CD4-positive, alpha-beta T cell treated with Interferon gamma for 1 hour (primary cell): Measurements from ENCODE around the gene MRTFA.
"Not testable (repeated sequence)": the region's sequence is repeated elsewhere in the genome, so short reads cannot be mapped to it uniquely, and the experiment has no call there.

ENCODE experiments used
- DNase-seq: peaks from one replicate; pipeline ENCODE4 v3.0.0-alpha.2; 2020

MRTFA gene

GRCh38 chr22:40625794-40626193 is 10.7 kb downstream of the MRTFA start:
- not testable (repeated sequence) for DNase-seq

- DNase-seq, result not testable (repeated sequence)
These were observed 11.2 kb downstream of the MRTFA start for GRCh38 chr22:40625281-40625680.

GRCh38 chr22:40624770-40625169 is 11.7 kb downstream of the MRTFA start:
- DNase-seq, result no peak

GRCh38 chr22:40621309-40622151 is 15.0 kb downstream of the MRTFA start:
- no peak for DNase-seq

GRCh38 chr22:40620464-40621046 is 16.0 kb downstream of the MRTFA start:
- DNase-seq, result no peak

GRCh38 chr22:40618400-40618799 is 18.1 kb downstream of the MRTFA start:
- no peak for DNase-seq

- DNase-seq, result no peak
These were observed 19.9 kb downstream of the MRTFA start for GRCh38 chr22:40616578-40616977.

GRCh38 chr22:40613067-40613466 is 23.5 kb downstream of the MRTFA start:
- no peak for DNase-seq

- no peak for DNase-seq
These were observed 24.2 kb downstream of the MRTFA start for GRCh38 chr22:40612291-40612751.

GRCh38 chr22:40611606-40612005 is 24.9 kb downstream of the MRTFA start:
- no peak for DNase-seq

- no peak for DNase-seq
These were observed 26.1 kb downstream of the MRTFA start for GRCh38 chr22:40610329-40610850.

- DNase-seq, result no peak
These were observed 27.3 kb downstream of the MRTFA start for GRCh38 chr22:40609216-40609615.

- DNase-seq, result no peak
These were observed 29.0 kb downstream of the MRTFA start for GRCh38 chr22:40607506-40607905.

GRCh38 chr22:40606306-40606705 is 30.2 kb downstream of the MRTFA start:
- no peak for DNase-seq

GRCh38 chr22:40605761-40606160 is 30.8 kb downstream of the MRTFA start:
- no peak for DNase-seq

- no peak for DNase-seq
These were observed 33.4 kb downstream of the MRTFA start for GRCh38 chr22:40603088-40603605.

GRCh38 chr22:40602231-40602630 is 34.3 kb downstream of the MRTFA start:
- DNase-seq, result no peak

GRCh38 chr22:40599731-40600130 is 36.8 kb downstream of the MRTFA start:
- no peak for DNase-seq

GRCh38 chr22:40598712-40599111 is 37.8 kb downstream of the MRTFA start:
- not testable (repeated sequence) for DNase-seq

- no peak for DNase-seq
These were observed 38.7 kb downstream of the MRTFA start for GRCh38 chr22:40597526-40598430.

GRCh38 chr22:40595497-40596234 is 40.9 kb downstream of the MRTFA start:
- DNase-seq, result no peak

GRCh38 chr22:40594924-40595323 is 41.6 kb downstream of the MRTFA start:
- no peak for DNase-seq
